ENCODE results near the gene FOXRED1.
"Not testable (repeated sequence)": the region's sequence is repeated elsewhere in the genome, so short reads cannot be mapped to it uniquely, and the experiment has no call there.

The FOXRED1 gene

GRCh38 chr11:126268708-126269579, at the start of gene FOXRED1, which contains the start of gene SRPRA:
Gene FOXRED1, plus strand, starts transcription at chr11:126269154. Its CDS starts 53 bp downstream, at chr11:126269207.
Gene SRPRA, minus strand, starts transcription at chr11:126268895. Its CDS starts 91 bp downstream, at chr11:126268804.
- peak; percentile 99 for DNase-seq

- no peak for DNase-seq
Measured at GRCh38 chr11:126219547-126219946, 49.4 kb upstream of the FOXRED1 start.

- DNase-seq: no peak
Measured at GRCh38 chr11:126224647-126225294, 44.2 kb upstream of the FOXRED1 start.

- no peak for DNase-seq
Measured at GRCh38 chr11:126225295-126225665, 43.7 kb upstream of the FOXRED1 start.

- no peak for DNase-seq
Measured at GRCh38 chr11:126226334-126227084, 42.4 kb upstream of the FOXRED1 start.

- no peak for DNase-seq
Measured at GRCh38 chr11:126229858-126230540, 39.0 kb upstream of the FOXRED1 start.

- DNase-seq: no peak
Measured at GRCh38 chr11:126231725-126232459, 37.1 kb upstream of the FOXRED1 start.

- no peak for DNase-seq
Measured at GRCh38 chr11:126232683-126233082, 36.3 kb upstream of the FOXRED1 start.

- DNase-seq: no peak
Measured at GRCh38 chr11:126233391-126233790, 35.6 kb upstream of the FOXRED1 start.

- no peak for DNase-seq
Measured at GRCh38 chr11:126246636-126247035, 22.3 kb upstream of the FOXRED1 start.

- DNase-seq: no peak
Measured at GRCh38 chr11:126253265-126253664, 15.7 kb upstream of the FOXRED1 start.

GRCh38 chr11:126254819-126255218, 14.1 kb upstream of the FOXRED1 start:
- DNase-seq: no peak

- not testable (repeated sequence) for DNase-seq
Measured at GRCh38 chr11:126255507-126255906, 13.4 kb upstream of the FOXRED1 start.

GRCh38 chr11:126256216-126256615, 12.7 kb upstream of the FOXRED1 start:
- no peak for DNase-seq

GRCh38 chr11:126257144-126257543, 11.8 kb upstream of the FOXRED1 start:
- no peak for DNase-seq

- DNase-seq: no peak
Measured at GRCh38 chr11:126257764-126258163, 11.2 kb upstream of the FOXRED1 start.

GRCh38 chr11:126262216-126262615, 6.7 kb upstream of the FOXRED1 start:
- DNase-seq: no peak

GRCh38 chr11:126263489-126263888, 5.5 kb upstream of the FOXRED1 start:
- DNase-seq: no peak

GRCh38 chr11:126265811-126266210, 3.1 kb upstream of the FOXRED1 start:
- DNase-seq: no peak

- no peak for DNase-seq
Measured at GRCh38 chr11:126267650-126268049, 1.3 kb upstream of the FOXRED1 start.

GRCh38 chr11:126268361-126268707, 620 bp upstream of the FOXRED1 start:
- DNase-seq: no peak

- DNase-seq: no peak
Measured at GRCh38 chr11:126277322-126277721, 8.4 kb downstream of the FOXRED1 start.
